Inferior parietal cortex (tissue), 1 donor: ENCODE measurements around the gene CCDC187.
"Not testable (repeated sequence)": the region's sequence is repeated elsewhere in the genome, so short reads cannot be mapped to it uniquely, and the experiment has no call there.

Experiments
- DNase-seq: peaks from one replicate; pipeline ENCODE4 v3.0.0-alpha.2; 2016; ENCODE audit errors: extremely low spot score

The CCDC187 gene

DNA sequence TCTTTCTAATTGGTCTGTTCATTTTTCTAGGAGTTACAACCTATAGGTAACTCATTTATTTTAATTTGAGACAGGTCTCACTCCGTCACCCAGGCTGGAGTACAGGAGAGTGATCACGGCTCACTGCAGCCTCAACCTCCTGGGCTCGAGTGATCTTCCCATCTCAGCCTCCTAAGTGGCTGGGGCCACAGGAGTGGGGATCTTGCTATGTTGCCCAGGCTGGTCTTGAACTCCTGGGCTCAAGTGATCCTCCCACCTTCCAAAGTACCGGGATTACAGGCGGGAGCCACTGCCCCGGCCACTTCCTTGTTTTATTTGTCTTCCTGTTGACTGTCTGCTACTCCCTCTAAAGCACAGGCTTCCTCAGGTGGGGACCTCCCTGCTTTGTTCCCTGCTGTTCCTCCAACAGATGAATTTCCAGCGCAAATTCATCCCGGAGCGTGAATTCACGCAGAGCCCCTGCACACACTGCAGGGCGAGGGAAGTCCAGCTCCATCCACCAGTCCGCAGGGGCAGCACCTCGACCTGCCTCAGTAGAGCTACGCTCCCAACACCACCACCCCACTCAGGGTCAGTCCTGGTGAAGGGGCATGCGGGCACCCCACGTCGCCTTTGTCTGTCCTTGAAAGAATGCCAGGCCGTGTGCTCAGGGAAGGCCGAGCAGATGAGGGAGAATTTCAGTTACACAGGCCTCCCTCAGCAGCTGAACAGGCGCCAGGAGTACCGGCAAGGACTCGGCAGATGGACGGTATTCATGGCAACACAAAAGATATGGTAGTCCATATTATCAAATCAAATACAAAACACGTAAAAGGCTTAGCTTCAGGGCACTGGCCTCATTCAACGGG lies 64.5 kb downstream of the CCDC187 start:
- DNase-seq: no peak

DNA sequence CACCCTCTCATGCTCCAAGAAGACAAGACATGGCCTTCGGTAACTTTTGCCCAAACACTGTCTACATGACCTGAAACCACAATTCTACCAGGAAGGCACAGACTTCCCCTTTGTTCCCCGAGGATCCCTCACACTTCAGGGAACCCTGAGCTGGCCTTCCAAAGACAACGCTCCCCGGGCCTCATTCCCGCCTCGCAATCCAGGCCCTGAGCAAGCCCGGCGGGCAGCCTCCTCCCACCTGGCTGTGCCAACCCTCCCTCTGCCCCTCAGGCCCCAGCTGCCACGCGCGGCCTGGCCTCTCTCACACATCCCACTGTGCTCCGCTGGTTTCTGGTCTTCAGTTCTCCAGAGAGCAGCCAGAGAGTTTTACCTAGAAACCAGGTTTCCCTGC lies 65.6 kb downstream of the CCDC187 start:
- DNase-seq: no peak

DNA sequence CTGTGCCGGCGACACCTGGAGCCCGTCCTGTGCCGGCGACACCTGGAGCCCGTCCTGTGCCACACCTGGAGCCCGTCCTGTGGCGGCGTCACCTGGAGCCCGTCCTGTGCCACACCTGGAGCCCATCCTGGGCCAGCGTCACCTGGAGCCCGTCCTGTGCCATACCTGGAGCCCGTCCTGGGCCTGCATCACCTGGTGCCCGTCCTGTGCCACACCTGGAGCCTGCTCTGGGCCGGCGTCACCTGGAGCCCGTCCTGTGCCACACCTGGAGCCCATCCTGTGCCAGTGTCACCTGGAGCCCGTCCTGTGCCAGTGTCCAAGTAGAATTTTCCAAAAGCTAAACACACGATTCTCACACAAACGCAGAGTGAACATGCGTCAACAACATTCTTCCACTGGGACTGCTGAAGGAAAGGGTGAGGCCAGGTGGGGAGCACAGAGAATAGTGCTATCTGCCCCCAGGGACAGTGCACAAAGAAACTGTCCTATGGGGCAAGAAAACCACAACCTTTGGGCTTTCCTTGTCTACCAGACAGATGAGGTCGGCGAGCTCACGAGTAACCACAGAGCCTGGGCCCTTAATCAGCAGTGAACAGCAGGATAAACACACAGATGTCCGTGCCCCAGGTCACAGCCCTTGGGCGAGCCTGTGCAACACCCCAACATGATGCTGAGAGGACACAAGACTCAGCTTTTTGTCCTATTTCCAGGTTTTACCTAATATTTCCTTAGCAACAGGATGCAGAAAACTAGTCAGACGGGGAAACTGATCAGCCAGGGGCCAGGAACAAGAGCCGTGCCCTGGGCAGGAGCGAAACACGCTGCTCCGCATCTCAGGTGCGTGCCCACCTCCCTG lies 66.2 kb downstream of the CCDC187 start:
- DNase-seq: no peak

DNA sequence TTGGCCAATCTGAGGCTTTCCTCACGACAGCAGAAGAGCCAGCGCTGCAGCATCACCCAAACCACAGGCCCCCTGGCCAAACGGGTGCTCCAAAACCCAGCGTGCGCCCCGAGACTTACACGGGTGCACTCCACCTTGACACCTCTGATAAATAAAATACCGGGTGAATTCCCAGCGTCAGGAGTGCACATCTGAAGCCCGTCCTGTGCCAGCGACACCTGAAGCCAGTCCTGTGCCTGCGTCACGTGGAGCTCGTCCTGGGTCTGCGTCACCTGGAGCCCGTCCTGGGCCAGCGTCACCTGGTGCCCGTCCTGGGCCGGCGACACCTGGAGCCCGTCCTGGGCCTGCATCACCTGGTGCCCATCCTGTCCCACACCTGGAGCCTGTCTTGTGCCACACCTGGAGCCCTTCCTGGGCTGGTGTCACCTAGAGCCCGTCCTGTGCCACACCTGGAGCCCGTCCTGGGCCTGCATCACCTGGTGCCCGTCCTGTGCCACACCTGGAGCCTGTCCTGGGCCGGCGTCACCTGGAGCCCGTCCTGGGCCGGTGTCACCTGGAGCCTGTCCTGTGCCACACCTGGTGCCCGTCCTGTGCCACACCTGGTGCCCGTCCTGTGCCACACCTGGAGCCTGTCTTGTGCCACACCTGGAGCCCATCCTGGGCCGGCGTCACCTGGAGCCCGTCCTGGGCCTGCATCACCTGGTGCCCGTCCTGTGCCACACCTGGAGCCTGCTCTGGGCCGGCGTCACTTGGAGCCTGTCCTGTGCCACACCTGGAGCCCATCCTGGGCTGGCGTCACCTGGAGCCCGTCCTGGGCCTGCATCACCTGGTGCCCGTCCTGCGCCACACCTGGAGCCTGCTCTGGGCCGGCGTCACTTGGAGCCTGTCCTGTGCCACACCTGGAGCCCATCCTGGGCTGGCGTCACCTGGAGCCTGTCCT lies 67.2 kb downstream of the CCDC187 start:
- not testable (repeated sequence) for DNase-seq

DNA sequence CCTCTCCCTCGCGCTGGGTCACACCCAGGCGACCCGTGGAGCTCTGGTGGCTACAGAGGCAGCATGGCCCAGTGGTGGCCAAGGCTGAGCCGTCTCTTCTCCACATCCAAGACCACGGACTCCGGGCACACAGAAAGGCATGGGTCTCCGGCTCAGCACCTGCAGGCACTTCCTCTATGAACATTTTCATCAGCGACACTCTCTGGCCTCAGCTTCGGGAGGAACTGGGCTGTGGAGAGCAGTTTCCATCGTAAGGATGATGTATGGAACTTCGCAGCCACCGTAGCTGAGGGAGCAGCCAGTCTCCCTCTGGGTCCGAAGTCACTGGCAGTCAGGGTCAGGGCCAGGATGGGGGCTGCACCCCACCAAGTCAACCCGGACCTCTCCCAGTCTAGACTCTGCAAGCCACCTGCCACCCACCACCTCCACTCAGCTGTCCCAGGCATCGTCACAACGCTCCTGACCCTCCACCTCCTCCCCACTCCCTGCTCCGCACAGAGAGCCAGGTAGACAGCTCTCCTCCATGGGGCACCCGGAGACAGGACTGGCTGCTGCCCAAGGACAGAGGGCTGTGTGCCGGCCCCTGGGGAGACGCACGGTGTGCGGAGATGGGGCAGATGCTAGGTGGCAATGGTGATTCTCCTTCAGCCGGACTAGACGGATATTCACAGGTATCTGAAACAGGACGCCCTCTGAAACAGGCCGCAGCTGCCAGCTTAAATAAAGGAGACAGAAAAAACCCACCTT lies 68.0 kb downstream of the CCDC187 start:
- DNase-seq: no peak

DNA sequence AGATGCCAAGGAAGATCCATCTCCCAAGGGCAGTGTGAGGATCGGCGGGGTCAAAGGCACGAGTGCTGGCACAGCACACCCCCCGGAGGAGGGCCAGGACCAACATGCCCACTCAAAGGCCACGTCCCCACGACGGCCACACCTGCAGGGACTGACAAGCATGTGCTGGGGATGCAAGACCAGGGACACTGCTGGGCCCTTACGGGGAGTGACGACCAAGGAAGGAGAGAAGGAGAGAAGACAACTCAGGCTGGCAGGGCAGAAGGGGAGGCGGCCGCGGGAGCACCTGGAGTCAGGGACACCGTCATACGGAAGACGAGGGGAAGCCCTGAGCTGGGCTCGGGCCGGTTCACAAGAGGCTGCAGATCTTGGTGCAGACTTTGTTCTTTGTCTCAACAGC lies 68.7 kb downstream of the CCDC187 start:
- DNase-seq: no peak

DNA sequence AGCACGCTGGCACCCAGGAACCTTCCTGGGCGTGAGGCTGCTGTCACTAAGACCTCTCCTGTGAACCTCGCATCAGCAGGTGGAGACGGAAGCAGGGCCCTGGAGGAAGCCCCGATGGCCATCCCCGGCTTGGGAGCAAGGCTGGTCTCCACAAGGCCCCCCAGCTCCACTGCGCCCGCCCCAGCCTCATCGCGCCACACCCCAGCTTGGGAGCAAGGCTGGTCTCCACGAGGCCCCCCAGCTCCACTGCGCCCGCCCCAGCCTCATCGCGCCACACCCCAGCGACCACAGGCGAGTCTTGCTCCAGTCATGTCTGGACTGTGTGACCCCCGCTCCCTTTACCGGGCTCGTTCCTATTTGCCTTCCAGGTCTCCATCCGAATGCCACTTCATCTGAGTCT lies 69.3 kb downstream of the CCDC187 start:
- no peak for DNase-seq

DNA sequence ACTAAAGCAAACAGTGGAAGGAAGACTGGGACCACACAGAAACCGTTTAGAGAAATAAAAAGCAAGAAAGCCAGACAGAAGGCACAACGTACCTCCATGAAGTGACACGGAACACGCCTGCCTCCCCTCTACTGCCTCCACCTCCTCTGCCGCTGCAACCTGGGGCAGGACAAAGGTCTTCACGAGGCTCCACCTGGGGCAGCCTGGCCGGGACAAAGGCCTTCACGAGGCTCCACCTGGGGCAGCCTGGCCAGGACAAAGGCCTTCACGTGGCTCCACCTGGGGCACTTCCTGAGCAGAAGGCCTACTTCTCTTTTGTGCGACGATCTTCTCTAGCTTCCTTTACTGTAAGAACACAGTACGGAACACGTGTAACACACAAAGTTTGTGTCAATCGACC lies 70.0 kb downstream of the CCDC187 start:
- no peak for DNase-seq

DNA sequence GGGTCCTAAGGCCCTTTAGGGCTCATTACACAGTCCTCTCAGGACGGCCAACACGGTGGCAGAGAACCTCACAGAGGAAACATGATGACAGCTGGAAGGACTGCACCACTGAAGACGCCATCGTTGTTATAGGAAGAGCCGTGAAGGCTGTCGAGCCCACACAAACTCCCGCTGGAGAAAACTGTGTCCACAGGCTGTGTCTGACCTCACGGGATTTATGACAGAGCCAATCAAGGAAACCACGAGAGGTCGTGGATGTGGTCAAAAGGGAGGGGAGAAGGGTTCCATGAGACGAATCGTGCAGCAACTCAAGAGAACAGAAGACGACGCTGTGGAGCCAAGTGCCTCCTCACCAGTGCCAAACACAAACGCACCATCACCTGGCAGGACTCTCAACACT lies 70.5 kb downstream of the CCDC187 start:
- DNase-seq: no peak

DNA sequence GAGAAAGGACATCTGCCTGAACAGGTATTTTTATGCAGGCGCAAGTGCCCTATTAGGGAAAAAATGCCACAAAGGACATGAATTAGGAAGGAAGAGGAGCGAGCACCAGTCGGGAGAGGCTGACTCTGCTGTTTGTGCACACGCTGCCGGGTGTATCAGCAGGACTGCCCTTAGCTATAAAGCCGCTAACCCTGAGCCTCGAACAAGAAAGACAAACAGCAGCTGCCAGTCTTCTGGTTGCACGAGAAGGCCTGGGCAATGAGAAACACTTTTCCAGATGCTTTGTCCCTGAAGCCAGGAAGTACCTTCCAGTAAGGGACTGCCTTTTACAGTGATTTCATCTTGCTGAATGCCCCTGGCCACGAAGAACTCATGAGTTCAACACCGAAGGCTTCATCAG lies 70.9 kb downstream of the CCDC187 start:
- no peak for DNase-seq

DNA sequence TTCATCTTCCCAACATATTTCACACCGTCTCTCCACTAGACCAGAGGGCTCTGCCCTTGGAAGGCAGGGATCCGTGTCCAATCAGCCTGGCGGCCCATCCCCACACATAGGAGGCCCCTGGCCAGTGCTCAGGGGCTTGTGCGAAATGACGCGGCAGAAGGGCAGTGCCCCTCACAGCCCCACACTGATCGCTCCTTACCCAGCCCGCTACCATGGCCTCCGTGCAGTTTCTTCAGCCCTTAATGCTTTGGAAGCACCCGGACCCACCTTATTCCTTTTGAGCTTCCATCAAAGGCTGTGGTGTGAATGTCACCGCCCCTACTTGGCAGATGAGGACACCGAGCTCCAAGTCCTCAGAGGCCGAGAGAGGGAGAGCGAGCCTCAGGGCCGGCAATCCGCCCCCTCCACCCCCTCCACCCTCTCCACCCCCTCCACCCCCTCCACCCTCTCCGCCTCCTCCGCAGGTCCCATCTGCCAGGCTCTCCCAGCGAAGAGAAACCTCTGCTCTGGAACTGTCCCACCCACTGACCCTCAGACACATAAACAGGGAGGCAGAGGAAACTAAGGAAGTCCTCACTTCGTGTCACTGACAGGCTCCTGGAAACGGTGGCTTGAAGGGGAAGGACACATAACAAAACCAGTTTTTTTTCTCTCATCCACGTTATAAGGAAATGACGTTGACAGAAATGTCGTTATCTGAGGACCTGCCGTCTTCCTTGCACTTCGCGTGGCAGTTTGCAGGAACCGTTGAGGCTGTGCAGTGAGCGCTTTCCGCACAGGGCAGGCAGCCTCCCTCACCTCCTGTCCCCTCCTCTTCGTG lies 72.2 kb downstream of the CCDC187 start:
- DNase-seq: no peak

DNA sequence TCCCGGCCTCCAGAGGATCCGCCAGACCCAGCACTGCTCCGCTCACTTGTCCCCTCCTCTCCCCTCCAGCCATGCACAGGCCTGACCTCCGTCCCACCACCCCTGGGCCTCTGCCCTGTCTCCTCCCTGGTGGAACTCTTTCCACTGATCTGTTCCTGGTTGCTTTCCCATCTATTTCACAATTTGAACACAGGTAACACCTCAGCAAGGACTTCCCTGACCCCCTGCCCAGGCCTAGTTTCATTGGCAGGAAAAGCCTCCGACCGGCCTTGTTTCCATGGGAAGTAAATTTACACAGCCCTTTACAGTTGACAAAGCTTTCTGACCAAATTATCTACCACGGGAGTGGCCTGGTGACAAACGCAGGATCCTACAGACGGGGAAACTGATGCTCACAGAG lies 73.1 kb downstream of the CCDC187 start:
- DNase-seq: no peak

DNA sequence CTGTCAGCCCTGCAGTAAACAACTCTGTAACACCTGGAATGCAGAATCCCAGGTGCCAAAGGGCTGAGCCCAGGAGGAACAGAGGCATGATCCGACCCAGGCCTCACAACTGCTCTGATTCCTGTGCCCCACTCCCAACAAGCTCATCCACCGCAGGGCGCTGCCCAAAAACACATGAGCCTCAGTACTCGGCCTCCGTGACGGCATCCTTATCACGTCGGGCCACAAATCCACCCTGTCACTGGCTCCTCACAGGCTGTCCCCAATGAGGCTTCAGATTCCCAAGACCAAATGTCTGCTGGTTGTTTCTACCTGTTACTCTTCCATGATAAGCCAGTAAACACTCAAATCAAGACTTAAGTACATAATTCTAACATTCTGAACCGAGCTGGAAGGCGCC lies 73.5 kb downstream of the CCDC187 start:
- DNase-seq: no peak

DNA sequence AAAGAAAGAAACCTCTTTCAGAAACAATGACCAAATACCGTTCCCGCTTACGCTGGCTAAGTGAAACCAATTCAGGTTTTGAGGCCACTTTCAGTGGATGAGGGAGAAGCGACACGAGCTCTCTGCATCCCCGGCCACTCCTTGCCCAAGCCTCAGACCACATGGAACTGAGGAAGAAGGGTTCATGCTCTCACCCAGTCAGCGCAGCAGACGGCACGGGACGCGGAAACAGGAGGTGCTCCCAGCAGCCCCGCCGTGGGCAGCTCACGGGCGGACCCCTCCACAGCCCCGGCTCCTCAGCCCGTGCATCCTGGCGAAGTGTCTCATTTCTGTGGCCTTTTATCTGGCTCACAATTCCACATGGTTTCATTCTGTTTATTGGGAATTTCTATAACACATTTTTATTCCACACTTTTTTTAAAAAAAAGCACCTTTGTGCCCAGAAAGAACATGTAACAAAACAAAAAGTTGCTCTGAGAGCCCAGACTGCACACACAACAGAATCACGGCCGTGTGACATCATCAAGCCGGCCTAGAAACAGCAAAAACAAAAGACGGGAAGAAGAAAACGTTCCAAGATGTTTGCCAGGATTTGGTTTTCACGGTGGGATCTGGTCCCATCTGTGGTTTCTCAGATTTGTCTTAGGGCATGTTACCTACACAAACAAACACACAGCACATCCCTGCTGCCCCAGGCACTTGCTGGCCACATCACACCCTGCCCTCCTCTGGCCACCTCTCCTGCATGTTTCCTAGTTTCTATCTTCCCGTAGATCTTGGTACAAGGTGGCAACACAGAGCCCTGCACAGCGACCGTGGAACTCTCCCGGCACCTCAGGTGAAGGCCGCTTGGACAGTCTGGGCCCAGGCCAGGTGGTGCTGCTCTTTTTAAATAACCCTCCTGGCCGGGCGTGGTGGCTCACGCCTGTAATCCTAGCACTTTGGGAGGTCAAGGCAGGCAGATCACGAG lies 74.5 kb downstream of the CCDC187 start:
- no peak for DNase-seq

DNA sequence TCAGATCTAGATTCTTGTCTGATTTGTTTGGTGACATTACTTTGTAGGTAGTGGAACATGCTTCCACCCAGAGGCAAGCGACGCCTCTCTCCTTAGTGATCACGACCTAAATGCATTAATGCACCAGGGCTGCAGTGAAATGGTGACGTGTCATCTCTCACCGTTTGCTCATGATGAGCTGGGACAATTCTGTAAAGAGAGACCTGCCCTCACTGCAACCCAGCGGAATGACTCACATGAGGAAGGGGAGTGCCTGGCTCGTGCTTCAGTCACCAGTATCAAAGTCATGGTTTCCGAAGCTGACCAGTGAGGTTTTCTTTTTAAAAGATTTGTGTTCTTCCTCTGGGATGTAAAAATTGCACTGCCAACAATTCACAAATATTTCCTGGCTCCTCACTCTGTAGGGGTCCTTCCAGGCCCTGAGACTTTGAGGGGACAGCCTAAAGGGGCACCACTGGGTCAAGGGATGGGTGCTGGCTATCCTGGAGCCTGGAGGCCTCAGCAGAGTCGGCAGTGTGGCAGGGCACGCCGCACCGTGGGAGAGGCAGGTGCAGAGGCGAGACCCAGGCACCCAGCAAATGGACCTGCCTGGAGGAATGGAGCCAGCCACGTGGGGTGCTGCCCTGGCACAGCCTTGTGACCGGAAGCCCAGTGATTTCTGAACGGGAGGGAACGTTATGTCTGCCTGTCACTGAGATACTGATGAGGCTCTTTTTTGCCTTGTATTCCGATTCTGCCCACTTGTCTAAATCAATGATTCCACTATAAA lies 75.6 kb downstream of the CCDC187 start:
- DNase-seq: no peak

DNA sequence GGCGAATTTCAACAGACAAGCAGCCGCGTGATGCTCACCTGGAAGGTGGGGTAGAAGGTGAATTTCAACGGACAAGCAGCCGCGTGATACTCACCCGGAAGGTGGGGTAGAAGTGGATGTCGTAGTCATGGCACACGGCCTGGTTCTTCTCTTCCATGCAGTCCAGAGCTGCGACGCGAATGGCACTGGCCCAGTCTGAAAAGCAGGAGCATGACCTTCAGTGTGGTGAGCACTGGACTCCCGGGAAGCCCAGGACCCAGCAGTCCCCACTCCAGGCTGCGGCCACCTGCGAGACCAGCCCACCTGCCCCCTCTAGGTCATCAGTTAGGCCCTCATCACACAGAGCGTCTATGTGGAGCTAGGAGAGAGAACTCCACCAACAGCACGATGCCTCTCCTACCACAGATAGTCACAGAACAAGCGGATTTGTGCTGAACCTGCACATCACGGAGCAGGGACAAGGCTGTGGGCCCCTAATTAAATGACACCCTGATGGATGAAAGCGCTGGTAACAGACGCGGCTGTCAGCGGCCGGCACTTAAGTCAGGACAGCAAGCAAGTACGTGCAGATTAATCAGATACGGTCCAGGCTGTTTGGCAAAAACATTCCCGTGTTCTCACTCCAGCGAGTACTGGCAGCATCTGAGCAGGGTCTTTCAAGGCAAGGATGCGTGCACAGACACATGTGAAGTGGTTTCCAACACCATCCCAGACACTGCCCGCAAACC lies 77.0 kb downstream of the CCDC187 start:
- no peak for DNase-seq
